ENCODE measurements around the gene ABHD11. TPM values are rescaled to one million over a fixed set of nuclear protein-coding genes. Genes with fewer than 3 reads are reported as not detected.

The ABHD11 gene
- total RNA-seq, 1 donor from 2014 or later: 16.4 TPM

DNA sequence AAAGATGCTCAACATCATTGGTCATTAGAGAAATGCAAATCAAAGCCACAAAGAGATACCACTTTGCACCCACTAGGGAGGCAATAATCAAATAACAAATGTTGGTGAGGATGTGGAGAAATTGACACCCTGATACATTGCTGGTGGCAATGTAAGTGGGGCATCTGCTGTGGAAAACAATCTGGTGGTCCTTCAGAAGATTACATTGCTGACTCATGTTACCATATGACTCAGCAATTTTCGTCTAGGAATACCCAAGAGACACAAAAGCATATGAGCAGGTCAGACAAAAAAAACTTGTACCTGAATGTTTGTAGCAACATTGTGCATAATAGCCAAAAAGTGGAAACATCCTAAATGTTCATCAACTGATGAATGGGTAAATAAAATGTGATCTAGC lies 36.3 kb upstream of the ABHD11 start:
- peaks cover 3% of the 10 kb centered on the region for H3K36me3 Mint-ChIP-seq (ENCODE audit: low read depth, unreplicated experiment)
- H3K27ac Mint-ChIP-seq (ENCODE audit: unreplicated experiment): peak overlapping the region; percentile 24
- TF ChIP-seq, protein P1, sequence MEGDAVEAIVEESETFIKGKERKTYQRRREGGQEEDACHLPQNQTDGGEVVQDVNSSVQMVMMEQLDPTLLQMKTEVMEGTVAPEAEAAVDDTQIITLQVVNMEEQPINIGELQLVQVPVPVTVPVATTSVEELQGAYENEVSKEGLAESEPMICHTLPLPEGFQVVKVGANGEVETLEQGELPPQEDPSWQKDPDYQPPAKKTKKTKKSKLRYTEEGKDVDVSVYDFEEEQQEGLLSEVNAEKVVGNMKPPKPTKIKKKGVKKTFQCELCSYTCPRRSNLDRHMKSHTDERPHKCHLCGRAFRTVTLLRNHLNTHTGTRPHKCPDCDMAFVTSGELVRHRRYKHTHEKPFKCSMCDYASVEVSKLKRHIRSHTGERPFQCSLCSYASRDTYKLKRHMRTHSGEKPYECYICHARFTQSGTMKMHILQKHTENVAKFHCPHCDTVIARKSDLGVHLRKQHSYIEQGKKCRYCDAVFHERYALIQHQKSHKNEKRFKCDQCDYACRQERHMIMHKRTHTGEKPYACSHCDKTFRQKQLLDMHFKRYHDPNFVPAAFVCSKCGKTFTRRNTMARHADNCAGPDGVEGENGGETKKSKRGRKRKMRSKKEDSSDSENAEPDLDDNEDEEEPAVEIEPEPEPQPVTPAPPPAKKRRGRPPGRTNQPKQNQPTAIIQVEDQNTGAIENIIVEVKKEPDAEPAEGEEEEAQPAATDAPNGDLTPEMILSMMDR (IDR thresholded peaks at IDR 0.05; ENCODE audit: unreplicated experiment): no peak
- H3K4me1 Mint-ChIP-seq (ENCODE audit: unreplicated experiment): peaks cover 7% of the 10 kb centered on the region
- H3K9me3 Mint-ChIP-seq (ENCODE audit: unreplicated experiment): no peaks in the 10 kb centered on the region
- H3K27me3 Mint-ChIP-seq (ENCODE audit: unreplicated experiment): peaks cover 6% of the 10 kb centered on the region
- no peak for DNase-seq (ENCODE audit: low spot score)
- H3K4me3 Mint-ChIP-seq (ENCODE audit: unreplicated experiment): no peak overlapping the region

DNA sequence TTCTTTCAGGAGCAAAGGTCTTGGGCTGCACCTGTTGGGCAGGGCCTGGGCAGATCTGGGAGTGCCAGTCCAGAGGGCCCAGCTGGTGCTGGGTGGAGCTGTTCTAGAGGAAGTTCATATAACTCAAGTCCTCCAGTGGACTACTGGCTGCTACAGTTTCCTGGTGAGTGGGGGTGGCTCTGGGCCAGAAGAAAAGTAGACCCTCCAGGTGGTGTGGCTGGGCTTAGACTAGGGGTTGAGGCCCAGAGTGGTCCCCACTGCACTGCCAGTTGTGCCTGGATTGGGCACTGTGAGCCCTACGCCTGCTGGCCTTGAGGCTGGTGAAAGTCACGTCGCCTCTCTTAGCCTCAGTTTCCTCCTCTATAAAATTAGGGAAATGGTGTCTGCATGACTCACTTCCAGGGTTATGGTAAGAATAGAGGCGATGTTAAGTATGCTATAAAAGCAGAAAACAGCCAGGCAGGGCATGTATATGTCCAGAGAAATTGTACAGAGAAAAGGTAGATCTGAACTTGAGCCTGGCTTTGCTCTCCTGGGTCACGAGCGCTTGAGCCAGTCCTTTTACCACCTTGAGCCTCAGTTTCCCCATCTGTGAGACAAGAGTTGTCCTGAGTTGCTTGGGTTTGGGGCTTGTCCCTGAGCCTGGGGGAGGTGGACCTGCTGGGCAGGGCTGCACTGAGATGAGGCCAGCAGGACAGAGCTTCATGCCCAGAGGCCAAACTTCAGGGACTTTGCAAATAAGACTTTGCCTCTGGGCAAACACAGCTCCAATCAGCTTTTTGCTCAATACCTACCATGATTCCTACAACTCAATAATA lies 35.3 kb upstream of the ABHD11 start:
- Mint-ChIP-seq H3K27ac (ENCODE audit: unreplicated experiment) (no peak overlapping the region), H3K36me3 (ENCODE audit: low read depth, unreplicated experiment) (peaks cover 1% of the 10 kb centered on the region), H3K9me3 (ENCODE audit: unreplicated experiment) (no peaks in the 10 kb centered on the region), H3K27me3 (ENCODE audit: unreplicated experiment) (peaks cover 6% of the 10 kb centered on the region), H3K4me3 (ENCODE audit: unreplicated experiment) (no peak overlapping the region), H3K4me1 (ENCODE audit: unreplicated experiment) (peaks cover 5% of the 10 kb centered on the region)
- TF ChIP-seq, protein P1 (IDR thresholded peaks at IDR 0.05; ENCODE audit: unreplicated experiment): no peak
- no peak for DNase-seq (ENCODE audit: low spot score)

GRCh38 chr7:73770860-73771670 lies 32.5 kb upstream of the ABHD11 start:
- Mint-ChIP-seq H3K9me3 (ENCODE audit: unreplicated experiment) (no peaks in the 10 kb centered on the region), H3K27me3 (ENCODE audit: unreplicated experiment) (peaks cover 8% of the 10 kb centered on the region), H3K4me1 (ENCODE audit: unreplicated experiment) (peaks cover 3% of the 10 kb centered on the region), H3K27ac (ENCODE audit: unreplicated experiment) (no peak overlapping the region), H3K36me3 (ENCODE audit: low read depth, unreplicated experiment) (peaks cover 4% of the 10 kb centered on the region), H3K4me3 (ENCODE audit: unreplicated experiment) (peak overlapping the region; percentile 31)
- no peak for DNase-seq (ENCODE audit: low spot score)
- TF ChIP-seq, protein P1 (IDR thresholded peaks at IDR 0.05; ENCODE audit: unreplicated experiment): no peak

DNA sequence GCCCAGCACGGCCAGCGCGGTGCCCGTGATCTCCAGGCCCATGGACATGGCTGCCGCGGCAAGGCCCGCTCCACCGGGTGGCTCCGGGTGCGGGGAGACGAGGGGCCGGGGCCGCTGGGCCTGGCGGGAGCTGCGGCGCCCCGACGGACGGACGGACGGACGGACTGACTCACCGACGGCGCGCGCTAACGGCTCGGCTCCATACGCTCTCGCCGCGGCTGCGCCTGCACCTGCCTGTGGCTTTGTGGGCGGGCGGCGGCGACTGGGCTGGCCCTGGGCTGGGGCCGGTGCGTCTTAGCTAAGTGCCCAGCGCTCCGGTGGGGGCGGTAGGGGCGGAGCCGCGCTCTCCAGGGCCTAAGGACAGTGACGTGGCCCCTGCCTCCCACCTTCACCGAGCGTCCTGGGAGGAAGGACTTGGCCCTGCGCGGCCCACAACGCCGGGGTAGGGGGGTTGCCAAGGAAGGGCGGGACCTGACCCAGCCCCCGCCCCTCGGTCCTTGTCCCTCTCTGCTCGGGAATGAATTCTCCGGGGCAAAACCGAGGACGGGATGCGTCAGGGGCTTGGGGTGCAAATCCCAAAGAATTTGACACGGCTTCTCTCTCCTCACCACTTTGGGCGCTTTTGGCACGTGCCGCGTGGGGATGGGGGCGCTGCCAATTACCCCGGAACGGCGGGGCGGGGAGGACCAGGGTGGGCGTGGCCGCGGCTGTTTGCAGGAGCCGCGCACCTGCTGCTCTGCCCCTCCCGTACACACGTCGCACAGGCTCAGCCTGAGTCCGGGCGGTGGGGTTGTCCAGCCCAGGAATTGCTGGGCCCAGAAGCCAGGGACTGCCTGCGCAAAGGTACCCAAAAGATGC lies 31.6 kb upstream of the ABHD11 start, which contains the start of gene CLDN3:
Gene CLDN3 (minus strand): TSS at position 269 of the 858 bp plus-strand sequence. CDS start 221 bp downstream, at position 48.
- Mint-ChIP-seq H3K36me3 (ENCODE audit: low read depth, unreplicated experiment) (peaks cover 4% of the 10 kb centered on the region), H3K4me1 (ENCODE audit: unreplicated experiment) (peaks cover 3% of the 10 kb centered on the region), H3K27ac (ENCODE audit: unreplicated experiment) (no peak within 1 kb of the TSS), H3K9me3 (ENCODE audit: unreplicated experiment) (no peaks in the 10 kb centered on the region), H3K27me3 (ENCODE audit: unreplicated experiment) (peaks cover 8% of the 10 kb centered on the region), H3K4me3 (ENCODE audit: unreplicated experiment) (peak within 1 kb of the TSS; percentile 31)
- TF ChIP-seq, protein P1 (IDR thresholded peaks at IDR 0.05; ENCODE audit: unreplicated experiment): no peak
- DNase-seq (ENCODE audit: low spot score): peak; percentile 9
